ENCODE data around the gene COQ4. TPM values are rescaled to one million over a fixed set of nuclear protein-coding genes. Genes with fewer than 3 reads are reported as not detected.
A peak's percentile ranks its signal among the peaks of the same experiment; 100 is the strongest.
"Not testable (repeated sequence)": the region's sequence is repeated elsewhere in the genome, so short reads cannot be mapped to it uniquely, and the experiment has no call there.

COQ4 gene
- total RNA-seq, 1 donor from 2014 or later: 28.9 TPM

- DNase-seq (ENCODE audit: low spot score); ATAC-seq; intact Hi-C loops (cut with DNase I): not testable (repeated sequence)
Observed at GRCh38 chr9:128338852-128339614, 16.4 kb downstream of the COQ4 start.

- intact Hi-C loops (cut with DNase I): no loop called here
- peak; percentile 78 for DNase-seq (ENCODE audit: low spot score)
Observed at GRCh38 chr9:128339761-128340690, 17.4 kb downstream of the COQ4 start, which contains the start of gene SLC27A4. Gene SLC27A4 (plus strand): TSS chr9:128340527. CDS start chr9:128343133, 2,606 bp downstream.

GRCh38 chr9:128340691-128341434, 18.2 kb downstream of the COQ4 start:
- DNase-seq (ENCODE audit: low spot score): no peak
- intact Hi-C loops (cut with DNase I): no loop called here
- ATAC-seq: peak; percentile 25

More at GRCh38 chr9:128339761-128340690, 17.4 kb downstream of the COQ4 start, which contains the start of gene SLC27A4:
- peak; percentile 91 for ATAC-seq

- intact Hi-C loops (cut with DNase I): no loop called here
- ATAC-seq (peak; percentile 65), DNase-seq (ENCODE audit: low spot score) (no peak)
Observed at GRCh38 chr9:128341435-128341849, 18.8 kb downstream of the COQ4 start.

DNA sequence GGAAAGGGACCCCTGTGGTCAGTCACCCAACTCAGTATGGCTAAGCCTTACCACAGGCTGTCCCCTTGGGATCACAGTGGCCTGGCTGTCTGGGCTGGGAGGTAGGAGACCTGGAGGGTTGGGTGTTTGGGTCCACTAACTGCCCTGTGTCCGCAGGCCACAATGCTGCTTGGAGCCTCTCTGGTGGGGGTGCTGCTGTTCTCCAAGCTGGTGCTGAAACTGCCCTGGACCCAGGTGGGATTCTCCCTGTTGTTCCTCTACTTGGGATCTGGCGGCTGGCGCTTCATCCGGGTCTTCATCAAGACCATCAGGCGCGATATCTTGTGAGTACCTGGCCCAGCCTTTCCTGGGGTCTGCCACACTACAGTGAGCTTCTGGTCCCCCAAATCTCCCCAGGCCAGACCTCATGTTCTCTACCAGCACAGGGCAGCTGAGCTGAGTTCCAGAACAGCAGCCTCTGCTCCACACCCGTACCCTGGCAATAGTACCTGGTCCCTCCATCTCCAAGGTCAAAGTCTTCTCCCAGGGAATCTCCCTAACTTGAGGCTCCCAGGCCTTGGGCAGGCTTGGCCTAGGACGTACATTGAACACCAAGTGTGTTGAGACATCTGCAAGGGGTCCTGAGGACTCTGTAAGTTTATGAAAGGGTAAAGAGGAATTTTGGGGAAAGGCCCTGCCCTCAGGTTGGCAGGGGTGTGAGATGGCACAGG, 20.5 kb downstream of the COQ4 start:
- ATAC-seq: no peak
- intact Hi-C loops (cut with DNase I): no loop called here

DNA sequence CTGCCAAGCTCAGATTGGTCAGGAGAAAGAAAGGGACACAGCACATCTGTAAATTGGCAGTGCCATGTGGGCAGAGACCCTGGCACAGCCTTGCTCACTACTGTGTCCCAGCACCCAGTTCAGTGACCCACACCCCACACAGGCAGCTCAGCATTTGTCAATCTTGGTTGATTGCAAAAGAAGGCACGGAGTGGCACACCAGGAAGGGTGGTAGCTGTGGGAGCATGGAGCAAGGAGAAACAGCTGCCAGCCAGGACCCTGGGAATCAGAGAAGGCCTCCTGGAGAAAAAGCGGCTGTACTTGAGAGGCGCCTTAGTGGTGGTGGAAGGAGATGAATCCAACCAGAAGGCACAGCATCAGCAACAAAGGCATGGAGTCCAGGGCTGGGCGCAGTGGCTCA, 21.2 kb downstream of the COQ4 start:
- intact Hi-C loops (cut with DNase I): no loop called here
- ATAC-seq: no peak

More for the DNA sequence above, 20.5 kb downstream of the COQ4 start:
- DNase-seq (ENCODE audit: low spot score): no peak

DNA sequence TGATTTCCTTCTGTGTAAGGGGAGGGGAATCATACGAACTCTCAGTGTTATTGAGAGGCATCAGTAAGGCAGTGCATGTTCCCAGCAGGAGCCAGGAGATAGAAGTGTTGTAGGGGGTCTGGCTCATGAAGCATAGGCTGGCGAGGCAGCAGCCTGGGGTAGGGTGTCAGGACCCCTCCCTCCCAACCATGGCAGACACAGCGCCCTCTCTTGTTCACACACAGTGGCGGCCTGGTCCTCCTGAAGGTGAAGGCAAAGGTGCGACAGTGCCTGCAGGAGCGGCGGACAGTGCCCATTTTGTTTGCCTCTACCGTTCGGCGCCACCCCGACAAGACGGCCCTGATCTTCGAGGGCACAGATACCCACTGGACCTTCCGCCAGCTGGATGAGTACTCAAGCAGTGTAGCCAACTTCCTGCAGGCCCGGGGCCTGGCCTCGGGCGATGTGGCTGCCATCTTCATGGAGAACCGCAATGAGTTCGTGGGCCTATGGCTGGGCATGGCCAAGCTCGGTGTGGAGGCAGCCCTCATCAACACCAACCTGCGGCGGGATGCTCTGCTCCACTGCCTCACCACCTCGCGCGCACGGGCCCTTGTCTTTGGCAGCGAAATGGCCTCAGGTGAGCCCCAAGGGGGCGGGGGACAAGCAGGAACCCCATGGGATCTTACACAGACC, 22.4 kb downstream of the COQ4 start:
- DNase-seq (ENCODE audit: low spot score) (no peak), ATAC-seq (no peak)
- intact Hi-C loops (cut with DNase I): no loop called here

More for the DNA sequence above, 21.2 kb downstream of the COQ4 start:
- no peak for DNase-seq (ENCODE audit: low spot score)

- intact Hi-C loops (cut with DNase I): no loop called here
- no peak for DNase-seq (ENCODE audit: low spot score)
- no peak for ATAC-seq
Observed at GRCh38 chr9:128349125-128349524, 26.5 kb downstream of the COQ4 start.

- ATAC-seq (no peak), DNase-seq (ENCODE audit: low spot score) (no peak)
- intact Hi-C loops (cut with DNase I): no loop called here
Observed at GRCh38 chr9:128349772-128350171, 27.1 kb downstream of the COQ4 start.

GRCh38 chr9:128355451-128355850, 32.8 kb downstream of the COQ4 start:
- no peak for ATAC-seq
- intact Hi-C loops (cut with DNase I): no loop called here
- no peak for DNase-seq (ENCODE audit: low spot score)

- DNase-seq (ENCODE audit: low spot score) (no peak), ATAC-seq (no peak)
- intact Hi-C loops (cut with DNase I): no loop called here
Observed at GRCh38 chr9:128358090-128358489, 35.5 kb downstream of the COQ4 start.

DNA sequence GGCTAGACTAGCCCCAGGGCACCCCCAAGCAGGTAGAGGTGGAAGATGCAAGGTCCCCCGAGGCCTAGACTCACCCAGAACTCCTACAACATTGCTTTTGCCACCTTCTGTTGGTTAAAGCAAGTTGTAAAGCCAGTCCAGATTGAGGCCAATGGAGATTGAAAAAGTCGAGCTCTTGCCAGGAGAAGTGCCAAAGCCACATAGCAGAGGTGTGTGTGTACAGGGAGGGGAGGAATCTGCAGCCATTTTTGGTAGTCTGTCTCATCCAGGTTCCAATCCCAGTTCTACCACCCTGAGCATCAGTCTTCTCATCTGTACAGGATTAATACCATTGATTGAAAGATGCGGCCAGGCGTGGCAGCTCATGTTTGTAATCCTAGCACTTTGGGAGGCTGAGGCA, 36.2 kb downstream of the COQ4 start:
- intact Hi-C loops (cut with DNase I): no loop called here
- DNase-seq (ENCODE audit: low spot score) (no peak), ATAC-seq (no peak)

GRCh38 chr9:128360826-128361225, 38.2 kb downstream of the COQ4 start:
- intact Hi-C loops (cut with DNase I): no loop called here
- no peak for DNase-seq (ENCODE audit: low spot score)

GRCh38 chr9:128361296-128361985, 38.8 kb downstream of the COQ4 start:
- intact Hi-C loops (cut with DNase I): no loop called here
- ATAC-seq (peak; percentile 40), DNase-seq (ENCODE audit: low spot score) (no peak)

More at GRCh38 chr9:128360826-128361225, 38.2 kb downstream of the COQ4 start:
- ATAC-seq: no peak

DNA sequence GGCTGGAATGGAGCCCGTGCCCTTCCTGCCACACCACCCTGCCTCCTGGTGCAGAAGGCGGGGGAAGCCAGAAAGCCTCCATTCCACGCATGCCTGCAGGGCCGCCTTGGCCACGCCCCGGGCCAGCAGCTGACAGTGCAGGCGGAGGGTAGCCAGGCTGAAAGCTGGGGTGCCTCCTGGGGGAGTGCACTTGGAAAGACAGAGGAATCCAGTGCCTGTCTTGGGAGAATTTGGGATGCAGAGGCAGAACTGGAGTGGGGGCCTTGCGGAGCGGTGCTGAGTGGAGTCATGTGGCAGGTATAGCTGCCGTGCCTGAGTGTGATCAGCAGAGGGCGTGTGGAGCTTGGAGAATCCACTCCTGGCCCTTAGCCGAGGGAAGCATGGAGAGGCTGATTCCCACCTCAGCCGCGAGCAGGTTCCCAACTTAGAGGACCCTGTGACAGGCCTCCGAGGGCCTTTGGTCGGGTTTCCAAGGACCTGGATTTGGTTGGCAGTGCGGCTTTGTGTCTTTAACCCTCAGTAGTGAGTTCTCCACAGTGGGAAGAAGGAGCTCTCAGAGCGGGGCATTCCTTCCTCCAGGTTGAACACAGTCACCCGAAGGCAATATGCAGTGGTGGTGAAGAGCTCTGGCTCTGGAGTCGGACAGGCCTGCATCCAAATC, 39.5 kb downstream of the COQ4 start:
- intact Hi-C loops (cut with DNase I): no loop called here
- ATAC-seq (peak; percentile 94), DNase-seq (ENCODE audit: low spot score) (peak; percentile 91)

- ATAC-seq: no peak
- intact Hi-C loops (cut with DNase I): no loop called here
- no peak for DNase-seq (ENCODE audit: low spot score)
Observed at GRCh38 chr9:128362774-128363173, 40.1 kb downstream of the COQ4 start.

DNA sequence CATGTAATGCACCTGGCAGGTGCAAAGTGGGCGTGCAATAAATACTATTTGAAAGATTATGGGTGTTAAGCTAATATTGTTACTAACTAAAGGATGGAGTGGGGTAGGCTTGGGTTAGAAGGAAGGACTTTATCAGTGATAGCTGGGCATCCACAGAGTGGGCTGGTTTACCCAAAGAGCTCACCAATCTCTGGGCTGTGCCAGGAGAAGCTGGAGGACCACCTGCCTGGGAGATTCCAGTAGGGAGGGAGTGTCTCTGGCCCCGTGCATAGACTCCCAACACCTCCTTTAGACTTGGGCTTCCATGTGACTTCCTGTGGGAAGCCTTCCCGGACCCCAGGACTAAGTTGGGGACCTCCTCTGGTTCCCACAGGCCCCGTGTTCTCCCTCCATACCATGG, 42.9 kb downstream of the COQ4 start:
- intact Hi-C loops (cut with DNase I): no loop called here
- DNase-seq (ENCODE audit: low spot score) (no peak), ATAC-seq (no peak)
